Subcutaneous adipose tissue (tissue), 4 donors: Measurements from ENCODE around the gene CADPS. TPM values are rescaled to one million over a fixed set of nuclear protein-coding genes. Genes with fewer than 3 reads are reported as not detected.

Source experiments
- total RNA-seq, 4 donors: library from RNA; depleted of rRNA; stranded (reverse); fragments of >200 nt; gene quantifications; one replicate each; pipeline ENCODE4 v1.1.0, GENCODE V29; 2016
- TF ChIP-seq, protein P1 (sequence below): fragments of 450-650 bp; IDR thresholded peaks from one replicate; pipeline ENCODE4 v1.5.1; 2016; ENCODE audit warnings: low read depth, mild to moderate bottlenecking, control low read depth, antibody characterized with exemption, moderate library complexity

CADPS gene
- total RNA-seq, 4 donors from 2014 or later, result 1.9 to 25.1 TPM; not detected in 2

DNA sequence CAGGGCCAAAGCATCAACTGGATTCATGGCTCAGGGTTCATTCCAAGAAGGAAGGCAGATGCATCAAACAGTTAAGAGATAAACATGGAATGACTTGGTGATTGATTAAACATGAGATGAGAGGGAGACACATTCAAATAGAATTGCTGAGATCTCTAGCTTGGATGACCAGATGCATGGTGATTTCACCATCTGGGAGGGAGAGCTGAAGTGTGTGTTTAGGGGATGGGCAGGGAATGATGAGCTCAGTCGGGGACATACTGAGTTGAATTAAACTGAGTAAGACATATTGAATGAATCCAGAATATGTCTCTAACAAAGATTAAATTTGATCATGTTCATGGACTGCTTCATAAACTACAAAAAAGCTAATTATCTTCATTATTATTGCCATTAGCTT, 35.5 kb downstream of the CADPS start:
- TF ChIP-seq, protein P1, sequence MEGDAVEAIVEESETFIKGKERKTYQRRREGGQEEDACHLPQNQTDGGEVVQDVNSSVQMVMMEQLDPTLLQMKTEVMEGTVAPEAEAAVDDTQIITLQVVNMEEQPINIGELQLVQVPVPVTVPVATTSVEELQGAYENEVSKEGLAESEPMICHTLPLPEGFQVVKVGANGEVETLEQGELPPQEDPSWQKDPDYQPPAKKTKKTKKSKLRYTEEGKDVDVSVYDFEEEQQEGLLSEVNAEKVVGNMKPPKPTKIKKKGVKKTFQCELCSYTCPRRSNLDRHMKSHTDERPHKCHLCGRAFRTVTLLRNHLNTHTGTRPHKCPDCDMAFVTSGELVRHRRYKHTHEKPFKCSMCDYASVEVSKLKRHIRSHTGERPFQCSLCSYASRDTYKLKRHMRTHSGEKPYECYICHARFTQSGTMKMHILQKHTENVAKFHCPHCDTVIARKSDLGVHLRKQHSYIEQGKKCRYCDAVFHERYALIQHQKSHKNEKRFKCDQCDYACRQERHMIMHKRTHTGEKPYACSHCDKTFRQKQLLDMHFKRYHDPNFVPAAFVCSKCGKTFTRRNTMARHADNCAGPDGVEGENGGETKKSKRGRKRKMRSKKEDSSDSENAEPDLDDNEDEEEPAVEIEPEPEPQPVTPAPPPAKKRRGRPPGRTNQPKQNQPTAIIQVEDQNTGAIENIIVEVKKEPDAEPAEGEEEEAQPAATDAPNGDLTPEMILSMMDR, result no peak

GRCh38 chr3:62837145-62837787, 38.0 kb downstream of the CADPS start:
- TF ChIP-seq, protein P1, result no peak

DNA sequence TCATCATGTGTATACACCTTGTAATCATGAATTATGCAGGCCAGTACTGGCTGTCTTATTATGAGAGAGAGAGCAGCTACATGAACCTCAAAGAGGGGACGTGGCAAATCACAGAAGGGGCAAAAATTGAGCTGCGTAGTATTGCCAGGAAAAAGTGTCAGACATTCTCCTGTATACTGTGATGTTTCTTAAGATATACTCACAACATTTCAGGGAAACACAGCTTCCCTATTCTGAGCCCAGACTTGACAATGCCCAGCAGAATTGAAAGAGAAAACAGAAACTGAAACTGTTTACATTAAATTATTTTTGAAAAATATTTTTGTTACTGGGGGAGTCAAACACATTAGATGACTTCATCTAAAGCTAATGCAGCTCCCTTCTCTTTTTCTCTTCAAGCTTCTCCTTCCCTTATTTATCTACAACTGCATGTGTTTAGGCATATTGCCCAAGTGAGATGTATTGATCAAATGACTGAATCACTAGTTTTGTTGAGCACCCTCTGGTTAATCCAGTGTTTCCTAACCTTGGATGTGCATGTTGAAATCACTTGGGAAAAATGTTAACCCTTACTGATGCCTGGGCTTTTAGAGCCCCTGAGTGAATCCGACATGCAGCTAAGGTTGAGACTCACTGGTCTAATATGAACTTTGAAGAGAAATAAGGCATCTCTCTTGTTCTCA, 39.5 kb downstream of the CADPS start:
- TF ChIP-seq, protein P1, result no peak

DNA sequence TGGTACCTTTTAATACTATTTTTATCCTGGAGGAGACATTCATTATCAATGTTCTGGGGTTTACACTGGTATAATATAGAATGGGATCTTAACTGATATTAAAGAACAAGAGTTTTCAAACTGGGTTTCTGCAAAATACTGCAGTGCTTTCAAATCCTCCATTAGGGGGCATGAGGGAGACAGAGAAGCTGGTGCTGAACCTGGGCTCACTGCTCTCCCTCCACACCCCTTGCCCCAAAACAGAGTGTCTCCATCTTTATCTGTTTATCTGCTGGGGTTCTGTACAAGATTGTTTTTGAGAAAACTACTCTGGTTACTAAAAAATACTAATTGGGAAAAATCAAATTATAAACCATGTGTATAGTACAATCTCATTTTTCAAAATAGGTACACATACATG, 41.7 kb downstream of the CADPS start:
- TF ChIP-seq, protein P1, result no peak

DNA sequence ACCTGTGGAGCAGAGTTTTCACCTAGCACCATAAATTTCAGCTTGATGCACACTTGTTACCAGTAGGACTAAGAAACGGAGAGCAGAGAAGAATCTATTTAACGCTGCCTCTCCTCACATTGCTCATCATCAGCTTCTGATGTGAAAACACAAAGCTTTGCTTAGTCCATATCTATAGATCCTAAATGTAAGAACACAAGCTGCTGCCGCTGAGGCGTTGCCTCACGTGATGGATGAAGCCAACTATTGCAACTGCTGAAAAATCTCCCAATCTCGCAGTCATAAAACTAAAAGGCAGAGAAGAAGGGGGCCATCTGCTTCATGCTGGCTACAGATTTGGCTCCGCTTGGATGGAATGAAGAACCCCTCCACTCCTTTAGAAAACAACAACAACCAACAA, 42.7 kb downstream of the CADPS start:
- TF ChIP-seq, protein P1, result no peak

DNA sequence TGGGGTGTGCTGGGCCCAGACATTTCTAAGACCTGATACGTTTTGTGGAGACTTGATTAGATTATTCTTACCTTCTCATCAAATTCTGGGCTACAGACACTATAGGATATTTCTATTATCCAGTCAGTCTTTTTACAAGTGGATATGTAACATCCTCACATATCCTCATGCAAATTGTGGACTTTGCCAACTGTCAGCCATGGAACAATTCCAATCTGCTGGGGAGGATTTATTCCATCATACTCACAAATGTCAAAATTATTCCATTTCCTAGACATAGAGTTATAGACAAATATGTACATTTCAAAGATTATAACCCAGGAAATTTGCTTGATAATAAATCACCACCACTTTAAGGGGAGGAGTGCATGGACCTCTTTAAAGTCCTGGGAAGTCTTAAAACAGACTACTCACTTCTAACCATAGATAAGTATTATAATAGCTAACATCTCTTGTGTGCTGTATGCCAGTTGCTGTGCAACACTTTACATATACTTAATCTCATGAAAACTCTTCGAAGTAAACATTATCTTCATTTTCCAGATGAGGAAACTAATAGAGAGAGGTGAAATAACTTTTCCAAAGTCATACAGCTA, 44.4 kb downstream of the CADPS start:
- TF ChIP-seq, protein P1, result no peak

DNA sequence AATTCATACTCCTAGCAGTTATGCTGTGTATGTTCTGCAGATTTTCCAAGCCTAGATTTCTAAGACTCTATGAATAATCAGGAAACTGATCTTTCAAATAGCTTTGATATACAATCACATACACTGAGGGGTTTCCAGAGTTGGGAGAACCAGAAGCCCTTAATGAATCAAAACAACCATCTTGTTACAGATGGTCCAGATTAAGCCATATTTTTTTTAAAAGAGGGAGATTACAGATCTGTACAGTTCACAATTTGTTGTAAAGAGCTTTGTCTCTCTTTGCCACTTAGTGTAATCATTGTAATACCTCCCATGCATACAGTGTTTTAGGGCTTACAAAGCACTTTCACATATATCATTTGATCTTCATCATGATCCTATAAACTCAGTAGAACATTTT, 47.7 kb downstream of the CADPS start:
- TF ChIP-seq, protein P1, result no peak
